CD14-positive monocyte (primary cell): ENCODE measurements around the gene WDR4. TPM values are rescaled to one million over a fixed set of nuclear protein-coding genes. Genes with fewer than 3 reads are reported as not detected.

ENCODE experiments used
- DNase-seq, 3 donors: peaks; one replicate each; pipeline ENCODE4 v3.0.0-alpha.2; 2011 to 2022
- H2AFZ ChIP-seq: 2 replicates; pipeline ENCODE4 v1.6.0; 2012; ENCODE audit warnings: mild to moderate bottlenecking, low read depth, low read length, inconsistent platforms; ENCODE audit not compliant: insufficient read depth, poor library complexity, severe bottlenecking
- H3K27ac ChIP-seq, 2 donors: 1 replicate in 1 of 2; 2 replicates in 1 of 2; pipeline ENCODE4 v1.5.1; 2012 to 2013; ENCODE audit warnings: low read length in 2 of 2, control low read depth in 1 of 2, inconsistent platforms in 1 of 2, low read depth in 1 of 2, mild to moderate bottlenecking in 1 of 2
- H3K27me3 ChIP-seq, 2 donors: one replicate each; pipeline versions ENCODE4 v1.6.0 to v1.6.1; 2011 to 2013; ENCODE audit warnings: low read length in 2 of 2; ENCODE audit not compliant: control insufficient read depth in 2 of 2, insufficient read depth in 2 of 2
- H3K36me3 ChIP-seq, 2 donors: replicated peaks in 1 of 2; 1 replicate in 1 of 2; 2 replicates in 1 of 2; pipeline versions ENCODE4 v1.5.1 to v1.6.1; 2012 to 2013; ENCODE audit warnings: low read length in 2 of 2, control low read depth in 1 of 2, inconsistent platforms in 1 of 2, mild to moderate bottlenecking in 1 of 2; ENCODE audit not compliant: insufficient read depth in 2 of 2, control insufficient read depth in 1 of 2
- H3K4me1 ChIP-seq, 2 donors: 1 replicate in 1 of 2; 2 replicates in 1 of 2; pipeline versions ENCODE4 v1.5.1 to v1.6.1; 2012 to 2013; ENCODE audit warnings: low read length in 2 of 2, control low read depth in 1 of 2, inconsistent platforms in 1 of 2, mild to moderate bottlenecking in 1 of 2, moderate library complexity in 1 of 2; ENCODE audit not compliant: insufficient read depth in 2 of 2, control insufficient read depth in 1 of 2
- H3K4me2 ChIP-seq: replicated peaks from 2 replicates; pipeline ENCODE3; 2012; ENCODE audit warnings: low read length, moderate library complexity, mild to moderate bottlenecking; ENCODE audit not compliant: poor library complexity, severe bottlenecking; ENCODE audit errors: extremely low read depth
- H3K4me3 ChIP-seq, 3 experiments: fragments of 200-600 bp in 1 of 3; sonication (generic) in 1 of 3; replicated peaks in 1 of 3; 1 replicate in 2 of 3; 2 replicates in 1 of 3; pipeline ENCODE4 v1.5.1; 2011 to 2013; ENCODE audit warnings: low read length in 3 of 3, mild to moderate bottlenecking in 3 of 3, control low read depth in 2 of 3, low read depth in 2 of 3, inconsistent platforms in 1 of 3, moderate library complexity in 1 of 3
- H3K79me2 ChIP-seq: 2 replicates; pipeline ENCODE4 v1.6.0; 2012; ENCODE audit warnings: mild to moderate bottlenecking, control low read depth, inconsistent platforms, low read length, moderate library complexity; ENCODE audit not compliant: insufficient read depth
- H3K9ac ChIP-seq: 2 replicates; pipeline ENCODE4 v1.6.0; 2017; ENCODE audit warnings: low read length, mild to moderate bottlenecking; ENCODE audit not compliant: insufficient read depth, poor library complexity, severe bottlenecking
- H3K9me3 ChIP-seq, 2 donors: replicated peaks in 1 of 2; 1 replicate in 1 of 2; 2 replicates in 1 of 2; pipeline versions ENCODE4 v1.5.1 to v1.6.1; 2012 to 2013; ENCODE audit warnings: low read length in 2 of 2, control low read depth in 1 of 2; ENCODE audit not compliant: control insufficient read depth in 1 of 2, insufficient read depth in 1 of 2
- H4K20me1 ChIP-seq: 2 replicates; pipeline ENCODE4 v1.6.0; 2012; ENCODE audit warnings: mild to moderate bottlenecking, low read length, control low read depth, moderate library complexity; ENCODE audit not compliant: insufficient read depth
- H3K27ac Mint-ChIP-seq, 7 donors: one replicate each; pipeline ENCODE4 v1.8.0; 2020; ENCODE audit warnings: mild to moderate bottlenecking in 7 of 7, mixed read lengths in 7 of 7, moderate library complexity in 6 of 7, inconsistent platforms in 2 of 7
- H3K27me3 Mint-ChIP-seq, 3 donors: one replicate each; pipeline ENCODE4 v1.8.0; 2021 to 2022; ENCODE audit warnings: low read depth in 3 of 3, mild to moderate bottlenecking in 3 of 3, mixed read lengths in 3 of 3, moderate library complexity in 3 of 3, inconsistent platforms in 1 of 3
- H3K36me3 Mint-ChIP-seq, 2 donors: one replicate each; pipeline ENCODE4 v1.8.0; 2020; ENCODE audit warnings: mixed read lengths in 2 of 2, inconsistent platforms in 1 of 2, mild to moderate bottlenecking in 1 of 2
- H3K4me1 Mint-ChIP-seq: one replicate; pipeline ENCODE4 v1.8.0; 2020; ENCODE audit warnings: mild to moderate bottlenecking, mixed read lengths
- H3K4me3 Mint-ChIP-seq, 2 donors: one replicate each; pipeline ENCODE4 v1.8.0; 2020; ENCODE audit warnings: mild to moderate bottlenecking in 2 of 2, mixed read lengths in 2 of 2, moderate library complexity in 1 of 2
- H3K9me3 Mint-ChIP-seq, 7 donors: one replicate each; pipeline ENCODE4 v1.8.0; 2020 to 2022; ENCODE audit warnings: mixed read lengths in 7 of 7, mild to moderate bottlenecking in 6 of 7, moderate library complexity in 6 of 7, inconsistent platforms in 2 of 7
- CTCF ChIP-seq: fragments of 200-600 bp; IDR thresholded peaks from one replicate; pipeline ENCODE4 v1.8.0; 2022; ENCODE audit warnings: antibody characterized with exemption, mild to moderate bottlenecking
- WGBS: methylation state at CpG from one replicate; pipeline ENCODE4 v1.1.5; 2013; ENCODE audit warnings: missing lambda C conversion rate; ENCODE audit not compliant: insufficient coverage; 5-methylcytosine and 5-hydroxymethylcytosine counted together
- intact Hi-C, 2 donors: fragments of 100-400 bp; cut with micrococcal nuclease; formaldehyde crosslinking; loops; one replicate each; pipeline versions ENCODE4 v1.15.0 to v1.15.1; 2023
- polyA plus RNA-seq, 3 donors: library from polyadenylated mRNA; depleted of rRNA in 1 of 3; unstranded in 2 of 3; stranded (reverse) in 1 of 3; fragments of 300-500 nt in 2 of 3; fragments of >200 nt in 1 of 3; fragmentation: Illumina TruSeq in 2 of 3; gene quantifications; 1 replicate in 2 of 3; 2 replicates in 1 of 3; pipeline ENCODE4 v1.2.3, GENCODE V29; 2012 to 2021

Gene WDR4
- polyA plus RNA-seq, 3 donors, result 2.9 to 7.0 (median 3.6) TPM

DNA sequence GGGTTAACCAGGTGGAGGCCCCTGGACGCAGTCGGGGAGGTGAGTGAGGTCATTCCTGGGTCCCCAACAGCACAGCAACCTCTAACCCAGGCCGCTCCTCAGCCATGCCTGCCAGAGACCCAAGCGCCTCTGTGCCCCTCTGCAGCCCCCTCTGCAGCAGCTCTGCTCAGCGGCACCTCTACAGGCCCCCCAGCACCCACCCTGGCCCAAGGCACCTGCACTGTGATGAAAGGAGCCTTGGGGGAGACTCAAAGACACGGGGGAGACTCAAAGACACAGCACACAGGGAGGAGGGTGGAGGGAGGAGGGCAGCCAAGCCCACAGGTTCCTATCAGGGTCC is 19.5 kb downstream of the WDR4 start:
- no peaks in the 10 kb centered on the region for H3K4me1 Mint-ChIP-seq
- H3K27me3 Mint-ChIP-seq, result peaks cover 0 to 2% (median 0%) of the 10 kb centered on the region in 3 donors
- no peak for DNase-seq
- no peak overlapping the region for H3K27ac ChIP-seq
- H3K4me3 ChIP-seq, result no peak overlapping the region
- H3K4me3 Mint-ChIP-seq, result no peak overlapping the region
- H3K79me2 ChIP-seq, result peaks cover 6% of the 10 kb centered on the region
- H3K27ac Mint-ChIP-seq, result no peak overlapping the region
- no peaks in the 10 kb centered on the region for H3K9me3 Mint-ChIP-seq
- H3K4me2 ChIP-seq, result no peak overlapping the region
- TF ChIP-seq CTCF, result no peak
- H3K36me3 ChIP-seq, result peaks cover 87 to 97% of the 10 kb centered on the region in 2 donors
- H2AFZ ChIP-seq, result no peak overlapping the region
- intact Hi-C loops, result loop anchor here in 1 of 2 donors (10.0 kb wide), 1 partner anchor 55 kb away; no protein-coding TSS in a partner anchor
- peaks cover 7% of the 10 kb centered on the region for H4K20me1 ChIP-seq
- H3K36me3 Mint-ChIP-seq, result peaks cover 81 to 90% of the 10 kb centered on the region in 2 donors
- WGBS, result 82% methylated on average over 2 of the region's 6 CpGs
- H3K27me3 ChIP-seq, result no peaks in the 10 kb centered on the region
- H3K4me1 ChIP-seq, result no peaks in the 10 kb centered on the region
- no peak overlapping the region for H3K9ac ChIP-seq
- H3K9me3 ChIP-seq, result no peaks in the 10 kb centered on the region

- no peaks in the 10 kb centered on the region for H3K9me3 ChIP-seq
- no peaks in the 10 kb centered on the region for H3K4me1 ChIP-seq
- H3K79me2 ChIP-seq, result no peaks in the 10 kb centered on the region
- no peak overlapping the region for H2AFZ ChIP-seq
- TF ChIP-seq CTCF, result no peak
- peaks cover 90 to 97% of the 10 kb centered on the region in 2 donors for H3K36me3 ChIP-seq
- peak overlapping the region in 1 of 7 donors; percentile 64 for H3K27ac Mint-ChIP-seq
- no peak overlapping the region for H3K4me3 Mint-ChIP-seq
- no peak for DNase-seq
- H3K36me3 Mint-ChIP-seq, result peaks cover 81 to 91% of the 10 kb centered on the region in 2 donors
- no peaks in the 10 kb centered on the region for H3K4me1 Mint-ChIP-seq
- no peak overlapping the region for H3K9ac ChIP-seq
- H3K27me3 ChIP-seq, result no peaks in the 10 kb centered on the region
- peaks cover 0 to 2% (median 0%) of the 10 kb centered on the region in 3 donors for H3K27me3 Mint-ChIP-seq
- intact Hi-C loops, result no loop called here
- peaks cover under 1% of the 10 kb centered on the region for H4K20me1 ChIP-seq
- no peak overlapping the region for H3K4me2 ChIP-seq
- no peak overlapping the region for H3K4me3 ChIP-seq
- no peaks in the 10 kb centered on the region for H3K9me3 Mint-ChIP-seq
- no peak overlapping the region for H3K27ac ChIP-seq
- 95% methylated on average over 25 of the region's 34 CpGs for WGBS
Measured at GRCh38 chr21:42858957-42859890, 20.1 kb downstream of the WDR4 start.
